ENCODE measurements around the gene S100Z.
A peak's percentile ranks its signal among the peaks of the same experiment; 100 is the strongest.
"Not testable (repeated sequence)": the region's sequence is repeated elsewhere in the genome, so short reads cannot be mapped to it uniquely, and the experiment has no call there.

The S100Z gene
- 0 to 0.85 (median 0.23) reads per million in 9 experiments for total RNA-seq

GRCh38 chr5:76849419-76850291 is at the start of gene S100Z:
Gene S100Z (plus strand): TSS chr5:76850014. CDS start chr5:76875360, 25,346 bp downstream.
- ATAC-seq (replicated peaks) (peak; percentile 19), DNase-seq (no peak)
- H3K27me3 Mint-ChIP-seq, result no peaks in the 10 kb centered on the region
- peaks cover 7 to 8% of the 10 kb centered on the region in 2 donors for H3K4me1 Mint-ChIP-seq (ENCODE audit: low read depth in 2 of 2)
- H3K36me3 Mint-ChIP-seq (ENCODE audit: insufficient read depth), result no peaks in the 10 kb centered on the region
- no peak within 1 kb of the TSS for H3K4me3 Mint-ChIP-seq
- H3K9me3 Mint-ChIP-seq, result no peaks in the 10 kb centered on the region
- peak within 1 kb of the TSS; percentile 32 to 59 for H3K27ac Mint-ChIP-seq

- Mint-ChIP-seq H3K4me1 (ENCODE audit: low read depth in 2 of 2) (no peaks in the 10 kb centered on the region), H3K4me3 (no peak overlapping the region), H3K36me3 (ENCODE audit: insufficient read depth) (no peaks in the 10 kb centered on the region), H3K9me3 (no peaks in the 10 kb centered on the region), H3K27me3 (peaks cover 25 to 36% of the 10 kb centered on the region in 2 donors), H3K27ac (no peak overlapping the region)
- DNase-seq, result no peak
- no peak for ATAC-seq (replicated peaks)
Measured at GRCh38 chr5:76800579-76800978, 49.2 kb upstream of the S100Z start.

GRCh38 chr5:76801159-76801802 is 48.5 kb upstream of the S100Z start:
- ATAC-seq (replicated peaks), result no peak
- H3K27ac Mint-ChIP-seq, result no peak overlapping the region
- peaks cover 25 to 36% of the 10 kb centered on the region in 2 donors for H3K27me3 Mint-ChIP-seq
- no peaks in the 10 kb centered on the region for H3K9me3 Mint-ChIP-seq
- H3K4me3 Mint-ChIP-seq, result no peak overlapping the region
- no peaks in the 10 kb centered on the region for H3K4me1 Mint-ChIP-seq (ENCODE audit: low read depth in 2 of 2)
- H3K36me3 Mint-ChIP-seq (ENCODE audit: insufficient read depth), result no peaks in the 10 kb centered on the region
- DNase-seq, result no peak

- Mint-ChIP-seq H3K27ac (no peak overlapping the region), H3K27me3 (peaks cover 25 to 36% of the 10 kb centered on the region in 2 donors), H3K36me3 (ENCODE audit: insufficient read depth) (no peaks in the 10 kb centered on the region), H3K4me1 (ENCODE audit: low read depth in 2 of 2) (no peaks in the 10 kb centered on the region), H3K4me3 (no peak overlapping the region), H3K9me3 (no peaks in the 10 kb centered on the region)
- ATAC-seq (replicated peaks) (no peak), DNase-seq (no peak)
Measured at GRCh38 chr5:76801803-76802195, 48.0 kb upstream of the S100Z start.

GRCh38 chr5:76804266-76804665 is 45.5 kb upstream of the S100Z start:
- no peak overlapping the region for H3K27ac Mint-ChIP-seq
- H3K4me1 Mint-ChIP-seq (ENCODE audit: low read depth in 2 of 2), result no peaks in the 10 kb centered on the region
- no peaks in the 10 kb centered on the region for H3K36me3 Mint-ChIP-seq (ENCODE audit: insufficient read depth)
- ATAC-seq (replicated peaks) (no peak), DNase-seq (no peak)
- H3K9me3 Mint-ChIP-seq, result no peaks in the 10 kb centered on the region
- H3K4me3 Mint-ChIP-seq, result no peak overlapping the region
- H3K27me3 Mint-ChIP-seq, result peaks cover 25 to 36% of the 10 kb centered on the region in 2 donors

GRCh38 chr5:76805821-76806505 is 43.9 kb upstream of the S100Z start:
- Mint-ChIP-seq H3K4me1 (ENCODE audit: low read depth in 2 of 2) (no peaks in the 10 kb centered on the region), H3K27me3 (peaks cover 24% of the 10 kb centered on the region in 2 donors), H3K36me3 (ENCODE audit: insufficient read depth) (no peaks in the 10 kb centered on the region), H3K27ac (no peak overlapping the region), H3K9me3 (no peaks in the 10 kb centered on the region), H3K4me3 (no peak overlapping the region)
- DNase-seq (no peak), ATAC-seq (replicated peaks) (no peak)

- H3K4me1 Mint-ChIP-seq (ENCODE audit: low read depth in 2 of 2), result no peaks in the 10 kb centered on the region
- no peaks in the 10 kb centered on the region for H3K36me3 Mint-ChIP-seq (ENCODE audit: insufficient read depth)
- H3K4me3 Mint-ChIP-seq, result no peak overlapping the region
- DNase-seq (no peak), ATAC-seq (replicated peaks) (no peak)
- peaks cover 10 to 11% of the 10 kb centered on the region in 2 donors for H3K27me3 Mint-ChIP-seq
- H3K9me3 Mint-ChIP-seq, result no peaks in the 10 kb centered on the region
- no peak overlapping the region for H3K27ac Mint-ChIP-seq
Measured at GRCh38 chr5:76807296-76807695, 42.5 kb upstream of the S100Z start.

GRCh38 chr5:76808141-76808691 is 41.6 kb upstream of the S100Z start:
- H3K27ac Mint-ChIP-seq, result no peak overlapping the region
- H3K36me3 Mint-ChIP-seq (ENCODE audit: insufficient read depth), result no peaks in the 10 kb centered on the region
- no peaks in the 10 kb centered on the region for H3K4me1 Mint-ChIP-seq (ENCODE audit: low read depth in 2 of 2)
- H3K27me3 Mint-ChIP-seq, result peaks cover 3 to 4% of the 10 kb centered on the region in 2 donors
- no peak overlapping the region for H3K4me3 Mint-ChIP-seq
- no peaks in the 10 kb centered on the region for H3K9me3 Mint-ChIP-seq
- DNase-seq, result no peak
- ATAC-seq (replicated peaks), result no peak

- DNase-seq (no peak), ATAC-seq (replicated peaks) (no peak)
- H3K4me3 Mint-ChIP-seq, result no peak overlapping the region
- H3K27ac Mint-ChIP-seq, result no peak overlapping the region
- H3K4me1 Mint-ChIP-seq (ENCODE audit: low read depth in 2 of 2), result no peaks in the 10 kb centered on the region
- peaks cover 0 to 3% of the 10 kb centered on the region in 2 donors for H3K27me3 Mint-ChIP-seq
- no peaks in the 10 kb centered on the region for H3K9me3 Mint-ChIP-seq
- no peaks in the 10 kb centered on the region for H3K36me3 Mint-ChIP-seq (ENCODE audit: insufficient read depth)
Measured at GRCh38 chr5:76809141-76809540, 40.7 kb upstream of the S100Z start.

- H3K4me1 Mint-ChIP-seq (ENCODE audit: low read depth in 2 of 2), result no peaks in the 10 kb centered on the region
- ATAC-seq (replicated peaks) (no peak), DNase-seq (no peak)
- H3K36me3 Mint-ChIP-seq (ENCODE audit: insufficient read depth), result no peaks in the 10 kb centered on the region
- no peaks in the 10 kb centered on the region for H3K9me3 Mint-ChIP-seq
- no peak overlapping the region for H3K27ac Mint-ChIP-seq
- peaks cover 2 to 12% of the 10 kb centered on the region in 2 donors for H3K27me3 Mint-ChIP-seq
- H3K4me3 Mint-ChIP-seq, result no peak overlapping the region
Measured at GRCh38 chr5:76810236-76810635, 39.6 kb upstream of the S100Z start.

GRCh38 chr5:76811214-76811613 is 38.6 kb upstream of the S100Z start:
- H3K4me3 Mint-ChIP-seq, result no peak overlapping the region
- H3K9me3 Mint-ChIP-seq, result no peaks in the 10 kb centered on the region
- no peaks in the 10 kb centered on the region for H3K36me3 Mint-ChIP-seq (ENCODE audit: insufficient read depth)
- peaks cover 9 to 22% of the 10 kb centered on the region in 2 donors for H3K27me3 Mint-ChIP-seq
- H3K27ac Mint-ChIP-seq, result no peak overlapping the region
- H3K4me1 Mint-ChIP-seq (ENCODE audit: low read depth in 2 of 2), result no peaks in the 10 kb centered on the region
- no peak for DNase-seq
- no peak for ATAC-seq (replicated peaks)

GRCh38 chr5:76812209-76812608 is 37.6 kb upstream of the S100Z start:
- H3K4me1 Mint-ChIP-seq (ENCODE audit: low read depth in 2 of 2); H3K36me3 Mint-ChIP-seq (ENCODE audit: insufficient read depth); H3K27ac Mint-ChIP-seq; DNase-seq; H3K4me3 Mint-ChIP-seq; H3K9me3 Mint-ChIP-seq; ATAC-seq (replicated peaks): not testable (repeated sequence)
- H3K27me3 Mint-ChIP-seq, result peaks cover 16 to 31% of the 10 kb centered on the region in 2 donors

GRCh38 chr5:76813982-76814562 is 35.7 kb upstream of the S100Z start:
- H3K36me3 Mint-ChIP-seq (ENCODE audit: insufficient read depth), result no peaks in the 10 kb centered on the region
- H3K4me1 Mint-ChIP-seq (ENCODE audit: low read depth in 2 of 2), result peaks cover 4 to 5% of the 10 kb centered on the region in 2 donors
- no peak overlapping the region for H3K27ac Mint-ChIP-seq
- ATAC-seq (replicated peaks) (no peak), DNase-seq (no peak)
- H3K4me3 Mint-ChIP-seq, result no peak overlapping the region
- H3K9me3 Mint-ChIP-seq, result no peaks in the 10 kb centered on the region
- peaks cover 26 to 48% of the 10 kb centered on the region in 2 donors for H3K27me3 Mint-ChIP-seq

All from effector memory CD8-positive, alpha-beta T cell (primary cell).